Glomerular visceral epithelial cell (primary cell): Measurements from ENCODE around the gene SOS2.
A peak's percentile ranks its signal among the peaks of the same experiment; 100 is the strongest.

Experiments used
- DNase-seq: peaks from one replicate; pipeline ENCODE4 v3.0.0-alpha.2; 2016; ENCODE audit errors: extremely low spot score

Gene SOS2

DNA sequence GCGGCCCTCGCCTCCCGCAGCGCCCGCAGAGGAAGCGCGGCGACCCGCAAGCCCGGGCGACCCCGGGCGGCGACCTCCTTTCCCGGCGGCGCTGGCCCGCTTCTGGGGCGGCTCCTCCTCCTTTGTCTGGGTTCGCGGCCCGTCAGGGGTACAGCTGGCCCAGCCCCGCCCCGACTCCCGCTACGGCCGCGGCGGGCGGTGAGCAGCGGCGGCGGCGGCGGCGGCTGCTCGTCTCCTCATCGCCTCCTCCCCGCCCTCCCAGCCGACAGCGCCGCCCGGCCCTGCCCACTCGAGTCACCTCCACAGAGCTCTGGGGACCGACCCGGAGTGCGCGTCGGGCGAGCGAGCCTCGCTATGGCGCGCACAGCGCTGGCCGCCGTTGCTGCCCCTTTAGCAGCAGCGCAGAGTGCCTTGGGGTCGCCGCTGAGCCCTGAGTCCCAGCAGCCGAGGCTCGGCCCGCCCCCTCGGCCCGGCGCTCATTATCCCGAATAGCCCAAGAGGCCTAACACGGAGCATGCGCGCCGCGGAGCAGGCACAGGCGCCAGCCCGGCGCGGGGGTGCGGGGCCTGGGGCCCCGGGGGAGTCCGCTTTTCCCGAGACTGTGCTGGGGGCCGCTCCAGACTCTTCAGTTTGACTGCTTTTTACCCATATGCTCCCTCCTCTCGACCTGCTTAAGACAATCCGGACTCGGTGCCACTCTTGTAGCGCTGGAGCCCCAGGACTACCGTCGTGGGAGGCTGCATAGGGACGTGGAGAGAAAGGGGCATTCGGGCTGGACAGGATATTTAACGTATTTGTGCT lies at the start of gene SOS2:
Gene SOS2 (minus strand): TSS at position 104 of the 801 bp plus-strand sequence. CDS start 295 bp downstream, outside the sequence.
- DNase-seq = peak; percentile 87

GRCh38 chr14:50272498-50272897 lies 41.1 kb upstream of the SOS2 start:
- no peak for DNase-seq

DNA sequence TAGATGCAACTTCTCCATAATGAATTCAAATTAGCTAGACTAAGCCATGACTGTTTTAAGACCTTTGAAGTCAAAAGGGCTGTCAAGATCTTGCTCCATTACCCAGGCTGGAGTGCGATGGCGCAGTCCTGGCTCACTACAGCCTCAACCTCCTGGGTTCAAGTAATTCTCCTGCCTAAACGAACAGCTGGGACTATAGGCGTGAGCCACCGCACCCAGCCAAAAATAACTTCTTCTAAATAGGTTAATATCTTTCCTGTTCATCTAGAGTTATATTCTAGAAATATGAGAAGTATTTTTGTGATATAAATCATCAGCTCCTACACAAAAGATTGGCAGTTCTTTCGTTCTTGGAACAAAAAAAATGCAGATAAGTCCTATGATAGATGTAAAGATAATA lies 39.6 kb upstream of the SOS2 start:
- no peak for DNase-seq

GRCh38 chr14:50265029-50265428 lies 33.7 kb upstream of the SOS2 start:
- DNase-seq = no peak

DNA sequence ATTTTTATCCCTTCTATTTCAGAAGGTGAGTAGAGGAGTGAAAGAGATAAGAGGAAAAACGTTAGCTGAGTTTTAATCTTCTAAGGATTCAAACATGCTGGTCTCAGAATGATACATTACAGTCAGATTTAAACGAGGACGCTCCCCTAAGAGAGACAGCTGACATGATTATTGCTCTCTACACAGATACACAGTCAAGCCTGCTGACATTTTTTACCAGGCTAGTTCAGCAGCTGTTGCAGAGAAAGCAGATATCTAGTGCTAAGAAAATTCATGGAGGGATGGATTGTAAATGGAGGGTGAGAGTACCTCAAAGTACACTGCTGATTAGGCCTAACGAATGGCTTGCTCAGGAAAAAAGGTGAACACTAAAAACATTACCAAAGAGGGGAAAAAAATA lies 31.9 kb upstream of the SOS2 start:
- no peak for DNase-seq

GRCh38 chr14:50262865-50263264 lies 31.5 kb upstream of the SOS2 start:
- no peak for DNase-seq

GRCh38 chr14:50260511-50260910 lies 29.1 kb upstream of the SOS2 start:
- DNase-seq = peak; percentile 26

GRCh38 chr14:50260072-50260471 lies 28.7 kb upstream of the SOS2 start:
- DNase-seq = no peak

GRCh38 chr14:50257732-50258131 lies 26.4 kb upstream of the SOS2 start:
- DNase-seq = no peak

DNA sequence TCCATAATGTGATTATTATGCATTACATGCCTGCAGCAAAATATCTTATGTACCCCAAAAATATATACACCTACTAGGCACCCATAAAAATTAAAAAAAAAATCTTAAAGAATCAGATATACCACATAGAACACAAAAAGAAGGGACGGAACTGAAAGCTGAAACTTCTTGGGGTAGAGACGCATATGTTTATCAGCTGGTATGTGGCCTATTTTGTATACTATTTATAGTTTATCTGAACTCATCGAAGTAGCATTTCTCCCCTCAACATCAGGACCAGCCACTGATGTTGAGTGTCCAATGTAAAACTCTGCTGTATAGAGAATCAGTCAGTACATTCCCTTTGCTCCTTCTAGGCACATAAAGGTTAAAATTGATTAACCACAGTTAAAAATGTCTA lies 22.9 kb upstream of the SOS2 start:
- no peak for DNase-seq

GRCh38 chr14:50249136-50249775 lies 17.9 kb upstream of the SOS2 start:
- DNase-seq = no peak

DNA sequence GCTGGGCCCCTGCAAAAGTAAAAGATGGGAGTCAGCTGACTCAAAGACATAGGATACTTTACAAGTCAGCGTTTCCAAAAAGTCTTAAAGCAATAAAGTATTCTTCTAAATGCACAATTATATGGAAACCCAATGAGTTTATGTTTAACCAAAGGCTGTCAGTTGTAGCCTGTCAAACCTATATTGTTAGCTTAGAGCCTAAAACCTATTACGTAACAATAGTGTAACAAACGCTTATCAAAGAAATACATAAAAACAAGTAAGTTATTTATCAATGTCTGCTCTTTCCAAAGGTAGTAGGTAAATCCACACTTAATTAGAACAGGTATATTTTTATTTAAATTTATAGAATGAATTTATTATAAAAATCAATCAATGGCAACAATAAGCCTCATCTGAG lies 15.9 kb upstream of the SOS2 start:
- DNase-seq = no peak

- no peak for DNase-seq
Observed at GRCh38 chr14:50242566-50243310, 11.4 kb upstream of the SOS2 start.

DNA sequence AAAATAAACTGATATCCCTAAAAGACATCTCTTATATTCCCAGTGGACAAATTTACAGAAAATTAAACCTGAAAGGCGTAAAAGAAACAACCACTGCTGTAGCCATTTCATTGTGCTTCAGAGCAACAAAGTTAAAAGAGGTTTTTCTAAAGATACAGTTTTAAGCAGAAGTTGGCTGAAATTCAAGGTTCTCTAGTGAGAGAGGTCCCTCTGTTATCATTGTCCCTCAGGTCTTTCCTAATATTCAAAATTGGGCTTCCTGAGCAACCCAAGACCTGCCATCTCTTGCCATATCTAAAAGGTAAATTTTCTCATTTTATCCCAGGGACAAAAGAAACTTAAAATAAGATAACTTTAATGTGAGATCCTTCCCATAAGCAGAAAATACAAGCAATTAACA lies 10.7 kb upstream of the SOS2 start:
- DNase-seq = no peak

DNA sequence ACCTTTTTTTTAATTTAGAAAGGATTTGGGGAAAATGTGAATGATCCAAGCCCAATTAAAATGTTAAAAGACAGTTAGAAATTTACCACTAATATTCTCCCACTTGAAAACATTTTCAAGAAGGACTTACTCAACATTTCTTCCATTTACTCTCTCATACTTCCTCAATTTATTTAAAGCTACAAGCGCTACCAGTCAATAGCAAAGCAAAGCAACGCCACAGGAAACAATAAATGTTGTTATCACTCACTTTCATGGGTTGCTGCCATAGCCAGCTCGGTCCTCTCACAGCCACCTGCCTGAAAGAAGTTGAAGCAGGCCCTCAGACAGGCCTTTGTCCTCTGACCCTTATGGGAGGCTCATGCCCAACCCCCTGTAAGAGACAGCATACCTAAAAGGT lies 6.0 kb upstream of the SOS2 start:
- no peak for DNase-seq

DNA sequence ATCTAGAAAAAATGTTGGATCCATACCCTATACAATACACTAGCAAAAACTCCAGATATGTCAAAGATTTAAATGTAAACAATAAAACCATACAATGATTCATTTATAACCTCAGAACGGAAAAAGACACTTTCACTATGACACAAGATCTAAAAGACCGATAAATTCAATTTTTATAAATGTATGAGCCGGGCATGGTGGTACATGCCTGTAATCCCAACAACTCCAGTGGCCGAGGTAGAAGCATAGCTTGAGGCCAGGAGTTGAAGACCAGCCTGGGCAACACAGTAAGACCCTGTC lies 2.5 kb upstream of the SOS2 start:
- no peak for DNase-seq

DNA sequence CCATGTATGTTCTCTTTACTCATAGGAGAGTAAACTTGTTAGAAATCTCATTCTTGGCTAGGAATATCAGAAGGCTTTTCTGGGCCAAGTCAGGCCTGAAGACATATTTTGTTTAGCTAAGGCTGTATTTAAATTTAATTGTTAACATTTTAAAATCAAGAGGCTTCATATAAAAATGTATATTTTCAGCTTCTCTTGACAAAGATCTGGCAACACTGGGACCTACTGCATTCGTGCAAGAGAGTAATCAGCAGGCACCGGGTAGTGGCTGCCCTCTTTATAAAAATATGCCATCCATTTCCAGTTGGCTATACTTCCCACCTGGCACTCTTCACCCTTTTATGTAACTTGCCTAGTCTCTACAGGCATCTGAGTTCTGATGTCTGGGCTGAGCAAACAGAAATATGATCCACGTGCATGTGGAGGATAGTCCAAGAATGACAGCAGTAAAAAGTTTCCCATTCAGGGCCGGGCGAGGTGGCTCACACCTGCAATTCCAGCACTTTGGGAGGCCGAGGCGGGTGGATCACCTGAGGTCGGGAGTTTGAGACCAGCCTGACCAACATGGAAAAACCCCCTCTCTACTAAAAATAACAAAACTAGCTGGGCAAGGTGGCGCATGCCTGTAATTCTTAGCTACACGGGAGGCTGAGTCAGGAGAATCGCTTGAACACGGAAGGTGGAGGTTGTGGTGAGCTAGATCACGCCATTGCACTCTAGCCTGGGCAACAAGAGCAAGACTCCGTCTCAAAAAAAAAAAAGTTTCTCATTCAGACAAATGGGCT lies 2.0 kb upstream of the SOS2 start:
- no peak for DNase-seq

- DNase-seq = no peak
Observed at GRCh38 chr14:50232276-50232642, 881 bp upstream of the SOS2 start.

GRCh38 chr14:50230701-50231474 lies 490 bp downstream of the SOS2 start:
- peak; percentile 44 for DNase-seq

DNA sequence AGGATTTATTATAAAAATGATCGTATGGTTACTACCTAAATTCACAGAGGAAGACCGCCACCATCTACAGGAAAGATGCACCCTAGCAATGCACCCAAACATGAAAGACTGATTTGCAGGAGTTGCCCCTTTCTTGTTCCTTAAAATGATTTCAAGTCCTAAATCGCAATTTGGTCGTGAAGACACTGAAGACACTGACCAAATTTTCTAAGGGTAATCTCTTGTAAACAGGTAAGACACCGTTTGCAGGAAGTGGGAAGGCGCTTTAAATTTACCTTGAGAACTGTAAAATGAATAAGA lies 1.0 kb downstream of the SOS2 start:
- DNase-seq = no peak

DNA sequence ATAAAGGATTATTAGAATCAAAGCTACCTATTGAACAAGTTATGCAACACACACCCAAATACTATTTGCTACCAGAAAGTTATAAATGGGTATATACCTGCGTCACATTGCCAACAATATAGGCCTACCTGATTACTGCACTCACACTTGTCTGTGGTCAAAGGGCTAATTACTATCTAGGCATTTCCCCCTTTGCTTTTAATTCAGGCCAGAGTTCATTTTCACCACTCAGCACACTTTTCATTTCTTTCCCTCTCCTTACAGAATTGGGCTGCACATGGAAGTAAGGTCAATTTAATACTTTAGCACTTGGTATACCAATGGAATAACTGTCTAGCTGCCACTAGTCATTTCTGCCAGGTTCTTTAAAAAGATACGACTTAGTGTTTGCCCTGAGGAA lies 1.7 kb downstream of the SOS2 start:
- DNase-seq = no peak

DNA sequence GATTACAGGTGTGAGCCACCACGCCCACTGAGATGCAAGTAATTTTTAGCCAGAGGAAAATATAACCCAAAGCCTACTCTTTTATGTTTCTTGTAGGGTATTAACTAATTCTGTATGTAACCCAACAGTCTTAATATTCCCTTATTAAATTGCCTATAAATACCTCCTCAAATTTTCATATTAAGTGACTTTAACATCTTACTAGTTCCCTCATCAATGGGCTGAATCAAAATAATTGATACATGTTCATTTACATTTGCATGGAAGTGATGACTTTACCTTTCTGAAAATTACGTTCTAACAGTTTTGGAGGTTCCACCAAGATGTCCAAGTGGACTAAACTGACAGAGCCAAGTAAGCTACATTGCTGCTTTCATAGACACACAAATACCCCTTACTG lies 3.1 kb downstream of the SOS2 start:
- DNase-seq = no peak
